AG04450 (cell line): ENCODE measurements around the gene NTRK2. TPM values are rescaled to one million over a fixed set of nuclear protein-coding genes. Genes with fewer than 3 reads are reported as not detected.

Experiments used
- CTCF ChIA-PET: fragments of 300-600, 350-600 bp; formaldehyde crosslinking; extraction: SDS; loops from one replicate; lab custom pipeline; 2022; ENCODE audit warnings: antibody characterized with exemption, inconsistent platforms; lab: Charles Lee
- POLR2A ChIA-PET: fragments of 350-600 bp; formaldehyde crosslinking; extraction: SDS; loops from one replicate; lab custom pipeline; 2021; ENCODE audit warnings: antibody characterized with exemption, inconsistent platforms; lab: Yijun Ruan, JAX
- DNase-seq: peaks from one replicate; pipeline ENCODE4 v3.0.0-alpha.2; 2011; ENCODE audit warnings: low read depth, low spot score
- H3K27ac ChIP-seq: one replicate; pipeline ENCODE4 v1.5.1; 2012; ENCODE audit warnings: low read depth, low read length, control low read depth
- H3K27me3 ChIP-seq: one replicate; pipeline ENCODE4 v1.6.0; 2012; ENCODE audit warnings: low read length; ENCODE audit not compliant: control insufficient read depth, insufficient read depth
- H3K4me3 ChIP-seq: 2 replicates; pipeline ENCODE4 v1.5.1; 2011; ENCODE audit warnings: mild to moderate bottlenecking, low read depth, low read length, control low read depth
- H3K9me3 ChIP-seq: 2 replicates; pipeline ENCODE4 v1.5.1; 2012; ENCODE audit warnings: low read length; ENCODE audit not compliant: control insufficient read depth, insufficient read depth
- CTCF ChIP-seq: IDR thresholded peaks from 2 replicates; pipeline ENCODE4 v1.5.1; 2011; ENCODE audit warnings: low read depth, low read length, control low read depth, inconsistent platforms
- polyA plus RNA-seq: library from polyadenylated mRNA; depleted of rRNA; stranded (reverse); fragments of >200 nt; gene quantifications from 2 replicates; pipeline ENCODE4 v1.2.3, GENCODE V29; 2011

The NTRK2 gene
- polyA plus RNA-seq, 1 experiment = not detected

DNA sequence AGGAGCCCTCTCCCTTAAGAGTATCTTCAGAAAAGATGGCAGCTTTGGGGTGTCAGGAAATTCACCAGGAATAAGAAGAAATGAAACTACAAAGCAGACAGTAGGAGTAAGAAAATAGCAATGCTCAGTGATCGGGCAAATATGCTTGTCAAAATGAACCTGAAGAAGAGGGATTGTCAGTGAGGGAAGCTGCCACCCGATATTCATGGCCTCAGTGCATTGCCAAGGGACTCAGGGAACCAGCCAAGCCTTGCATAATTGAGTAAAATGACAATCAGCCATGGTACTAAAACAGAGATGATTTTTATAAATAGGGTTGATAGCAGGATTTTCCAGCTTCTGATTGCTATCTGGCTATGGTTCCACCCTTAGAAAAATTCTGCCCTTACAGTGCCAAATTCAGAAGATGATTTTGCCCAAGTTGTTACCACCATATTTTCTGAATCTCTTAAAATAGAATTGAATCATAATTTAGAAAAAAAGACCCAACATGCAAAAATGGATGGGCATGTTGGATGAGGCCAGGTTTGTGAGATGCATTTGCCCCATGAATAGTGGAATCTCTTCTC lies 274.0 kb downstream of the NTRK2 start:
- no peak for TF ChIP-seq CTCF
- no peaks in the 10 kb centered on the region for H3K27me3 ChIP-seq
- no peak overlapping the region for H3K27ac ChIP-seq
- ChIA-PET POLR2A (no interaction called here), CTCF (no interaction called here)
- no peak overlapping the region for H3K4me3 ChIP-seq
- DNase-seq = no peak
- H3K9me3 ChIP-seq = peaks cover 33% of the 10 kb centered on the region

- no peak for TF ChIP-seq CTCF
- POLR2A ChIA-PET = no interaction called here
- CTCF ChIA-PET = no interaction called here
- Histone ChIP-seq H3K4me3 (no peak overlapping the region), H3K9me3 (peaks cover 33% of the 10 kb centered on the region), H3K27ac (no peak overlapping the region), H3K27me3 (no peaks in the 10 kb centered on the region)
- no peak for DNase-seq
These were observed 276.5 kb downstream of the NTRK2 start for GRCh38 chr9:84945878-84946538.

DNA sequence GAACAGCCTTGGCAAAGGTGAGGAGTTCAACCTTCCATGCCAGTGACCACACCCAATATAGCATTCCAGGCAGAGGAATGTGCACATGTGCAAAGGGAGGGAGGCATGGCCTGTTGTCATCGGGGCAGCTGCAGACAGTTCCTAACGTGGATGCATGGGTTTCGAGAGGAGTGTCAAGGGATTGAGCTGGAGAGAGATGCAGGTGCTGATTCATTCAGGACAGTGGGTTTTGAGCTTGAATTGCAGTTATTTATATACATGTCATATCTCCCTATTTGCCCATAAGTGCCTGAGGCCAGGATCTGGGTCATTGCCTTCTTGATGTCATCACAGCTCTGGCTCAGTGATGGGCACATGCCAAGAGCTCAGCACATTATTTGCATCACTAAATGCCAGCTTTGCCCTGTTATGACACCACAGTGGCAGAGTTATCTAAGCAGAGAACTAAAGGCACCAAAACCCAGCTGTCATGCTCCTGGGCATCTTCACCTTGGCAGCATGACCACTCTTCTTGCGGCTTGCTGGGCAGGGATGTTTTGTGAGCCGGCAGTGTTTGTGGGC lies 278.0 kb downstream of the NTRK2 start:
- no peak for TF ChIP-seq CTCF

GRCh38 chr9:84949258-84949657 lies 279.7 kb downstream of the NTRK2 start:
- Histone ChIP-seq H3K4me3 (no peak overlapping the region), H3K9me3 (peaks cover 48% of the 10 kb centered on the region), H3K27ac (no peak overlapping the region), H3K27me3 (no peaks in the 10 kb centered on the region)
- ChIA-PET POLR2A (no interaction called here), CTCF (no interaction called here)
- DNase-seq = no peak
- no peak for TF ChIP-seq CTCF

More for the DNA sequence above, 278.0 kb downstream of the NTRK2 start:
- Histone ChIP-seq H3K4me3 (no peak overlapping the region), H3K27ac (no peak overlapping the region), H3K9me3 (peaks cover 37% of the 10 kb centered on the region), H3K27me3 (no peaks in the 10 kb centered on the region)
- CTCF ChIA-PET = no interaction called here
- no peak for DNase-seq
- POLR2A ChIA-PET = no interaction called here

DNA sequence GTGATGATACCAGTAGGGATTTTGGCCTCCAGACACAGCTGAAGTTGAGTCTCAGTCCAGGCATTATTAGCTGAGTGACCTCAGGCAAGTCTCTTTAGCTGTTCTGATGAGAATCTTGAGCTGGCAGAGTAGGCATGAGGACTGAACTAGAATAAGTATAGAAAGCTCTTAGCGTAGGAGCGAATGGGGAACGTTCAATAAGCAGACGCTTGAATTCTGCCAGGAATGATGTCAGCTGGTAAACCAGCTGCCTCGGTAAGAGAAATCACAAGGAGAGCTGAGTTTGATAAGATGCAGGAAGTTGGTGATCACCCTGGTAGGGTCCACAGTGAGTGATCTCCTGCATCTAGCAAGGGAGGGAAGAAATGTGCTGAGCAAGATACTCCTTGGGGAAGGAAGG lies 280.4 kb downstream of the NTRK2 start:
- CTCF ChIA-PET = no interaction called here
- DNase-seq = no peak
- no peak overlapping the region for H3K4me3 ChIP-seq
- POLR2A ChIA-PET = no interaction called here
- peaks cover 54% of the 10 kb centered on the region for H3K9me3 ChIP-seq
- no peaks in the 10 kb centered on the region for H3K27me3 ChIP-seq
- no peak overlapping the region for H3K27ac ChIP-seq
- TF ChIP-seq CTCF = no peak
